Psoas muscle (tissue), 8 donors: ENCODE data around the gene PAPPA. TPM values are rescaled to one million over a fixed set of nuclear protein-coding genes. Genes with fewer than 3 reads are reported as not detected.

Experiments
- ATAC-seq, 4 donors: fragments of 200-7000 bp; cut with Tn5 transposase; one replicate each; pipeline ENCODE4 v1.9.1; 2020; ENCODE audit warnings: moderate library complexity in 3 of 4, mild to moderate bottlenecking in 2 of 4
- DNase-seq, 2 donors: peaks; one replicate each; pipeline ENCODE4 v3.0.0-alpha.2; 2020
- H3K27ac ChIP-seq: fragments of 200-600 bp; one replicate; pipeline ENCODE4 v1.8.0; 2022
- H3K27me3 ChIP-seq, 3 donors: fragments of 200-600 bp in 1 of 3; one replicate each; pipeline versions ENCODE4 v1.6.1 to v1.8.0; 2013 to 2022; ENCODE audit warnings: low read length in 2 of 3, mild to moderate bottlenecking in 2 of 3, moderate library complexity in 1 of 3; ENCODE audit not compliant: insufficient read depth in 3 of 3
- H3K36me3 ChIP-seq, 2 donors: fragments of 200-600 bp in 1 of 2; one replicate each; pipeline versions ENCODE4 v1.6.1 to v1.8.0; 2013 to 2022; ENCODE audit warnings: low read depth in 1 of 2, mild to moderate bottlenecking in 1 of 2, moderate library complexity in 1 of 2; ENCODE audit not compliant: insufficient read depth in 1 of 2
- H3K4me1 ChIP-seq: fragments of 200-600 bp; one replicate; pipeline ENCODE4 v1.8.0; 2022
- H3K4me3 ChIP-seq: fragments of 200-600 bp; one replicate; pipeline ENCODE4 v1.8.0; 2022; ENCODE audit warnings: mild to moderate bottlenecking
- H3K9me3 ChIP-seq: fragments of 200-600 bp; one replicate; pipeline ENCODE4 v1.8.0; 2022
- WGBS, 3 donors: extraction: QIAGEN DNeasy Blood & Tissue Kit; methylation state at CpG; one replicate each; pipeline versions ENCODE4 v1.1.6 to v1.1.7; 2013; 5-methylcytosine and 5-hydroxymethylcytosine counted together
- intact Hi-C, 2 donors: fragments of 100-400 bp; cut with DNase I; formaldehyde crosslinking; loops; one replicate each; pipeline versions ENCODE4 v1.11.0 to v1.14.2; 2022
- polyA plus RNA-seq, 3 donors: library from polyadenylated mRNA; stranded (reverse); fragments of 200-250 nt; gene quantifications; one replicate each; pipeline ENCODE4 v1.2.3, GENCODE V29; 2013
- total RNA-seq, 4 donors: library from RNA; stranded (reverse); fragmentation: NEBNext Ultra II Directional in 2 of 4; extraction: Animal tissue kit (Norgen Biotek cat#: 25700) in 2 of 4; gene quantifications; one replicate each; pipeline versions ENCODE4 v1.2.1 to v1.2.4, GENCODE V29; 2021 to 2023
- TF ChIP-seq, protein P1 (sequence below): fragments of 200-600 bp; IDR thresholded peaks from one replicate; pipeline ENCODE4 v1.8.0; 2022; ENCODE audit warnings: antibody characterized with exemption
- donor health status: healthy with polysubstance abuse.
- donor health status: DM: no; HTN: no; CAD: no; lungs with moderate emphysema.
- donor health status: Bipolar disorder and iron deficiency.
- donor health status: healthy.
- donor health status: DM: yes; HTN: yes; CAD: no.
- donor health status: DM: no; HTN: no; CAD: no.
- donor health status: DM: no; HTN: no; CAD: no.
- donor health status: DM: yes; HTN: yes; CAD: no.

The PAPPA gene
- total and polyA plus RNA-seq, 7 donors, result 0.07 to 0.88 (median 0.61) TPM

GRCh38 chr9:116414374-116414773 is 260.8 kb downstream of the PAPPA start:
- no peaks in the 10 kb centered on the region for H3K9me3 ChIP-seq
- no peaks in the 10 kb centered on the region for H3K27me3 ChIP-seq
- DNase-seq (no peak), ATAC-seq (no peak)
- no peak overlapping the region for H3K27ac ChIP-seq
- no peak overlapping the region for H3K4me3 ChIP-seq
- TF ChIP-seq, protein P1, sequence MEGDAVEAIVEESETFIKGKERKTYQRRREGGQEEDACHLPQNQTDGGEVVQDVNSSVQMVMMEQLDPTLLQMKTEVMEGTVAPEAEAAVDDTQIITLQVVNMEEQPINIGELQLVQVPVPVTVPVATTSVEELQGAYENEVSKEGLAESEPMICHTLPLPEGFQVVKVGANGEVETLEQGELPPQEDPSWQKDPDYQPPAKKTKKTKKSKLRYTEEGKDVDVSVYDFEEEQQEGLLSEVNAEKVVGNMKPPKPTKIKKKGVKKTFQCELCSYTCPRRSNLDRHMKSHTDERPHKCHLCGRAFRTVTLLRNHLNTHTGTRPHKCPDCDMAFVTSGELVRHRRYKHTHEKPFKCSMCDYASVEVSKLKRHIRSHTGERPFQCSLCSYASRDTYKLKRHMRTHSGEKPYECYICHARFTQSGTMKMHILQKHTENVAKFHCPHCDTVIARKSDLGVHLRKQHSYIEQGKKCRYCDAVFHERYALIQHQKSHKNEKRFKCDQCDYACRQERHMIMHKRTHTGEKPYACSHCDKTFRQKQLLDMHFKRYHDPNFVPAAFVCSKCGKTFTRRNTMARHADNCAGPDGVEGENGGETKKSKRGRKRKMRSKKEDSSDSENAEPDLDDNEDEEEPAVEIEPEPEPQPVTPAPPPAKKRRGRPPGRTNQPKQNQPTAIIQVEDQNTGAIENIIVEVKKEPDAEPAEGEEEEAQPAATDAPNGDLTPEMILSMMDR, result no peak
- WGBS, 3 donors, result 58 to 79% (median 64%) methylated on average over 2 of the region's 2 CpGs
- intact Hi-C loops, result no loop called here
- no peaks in the 10 kb centered on the region for H3K4me1 ChIP-seq
- H3K36me3 ChIP-seq, result no peaks in the 10 kb centered on the region

GRCh38 chr9:116416421-116416820 is 262.8 kb downstream of the PAPPA start:
- no peaks in the 10 kb centered on the region for H3K4me1 ChIP-seq
- TF ChIP-seq, protein P1, result no peak
- no peaks in the 10 kb centered on the region for H3K9me3 ChIP-seq
- no peak for ATAC-seq
- WGBS, 3 donors, result 96 to 97% (median 97%) methylated on average over 1 of the region's 1 CpG
- no peaks in the 10 kb centered on the region for H3K27me3 ChIP-seq
- intact Hi-C loops, result no loop called here
- H3K27ac ChIP-seq, result no peak overlapping the region
- no peak for DNase-seq
- H3K4me3 ChIP-seq, result no peak overlapping the region
- no peaks in the 10 kb centered on the region for H3K36me3 ChIP-seq

- TF ChIP-seq, protein P1, result no peak
Measured at GRCh38 chr9:116417464-116417863, 263.9 kb downstream of the PAPPA start.

GRCh38 chr9:116419181-116419580 is 265.6 kb downstream of the PAPPA start:
- Histone ChIP-seq H3K36me3 (no peaks in the 10 kb centered on the region), H3K4me1 (no peaks in the 10 kb centered on the region), H3K27me3 (no peaks in the 10 kb centered on the region), H3K9me3 (no peaks in the 10 kb centered on the region), H3K4me3 (no peak overlapping the region), H3K27ac (no peak overlapping the region)
- WGBS, 3 donors, result 55 to 76% (median 69%) methylated on average over 3 of the region's 3 CpGs
- DNase-seq, result no peak
- TF ChIP-seq, protein P1, result no peak
- intact Hi-C loops, result no loop called here
- no peak for ATAC-seq

More at GRCh38 chr9:116417464-116417863, 263.9 kb downstream of the PAPPA start:
- 86 to 89% (median 87%) methylated on average over 2 of the region's 2 CpGs for WGBS, 3 donors
- no peak for ATAC-seq
- no peak overlapping the region for H3K4me3 ChIP-seq
- H3K9me3 ChIP-seq, result no peaks in the 10 kb centered on the region
- no peaks in the 10 kb centered on the region for H3K27me3 ChIP-seq
- H3K36me3 ChIP-seq, result no peaks in the 10 kb centered on the region
- H3K27ac ChIP-seq, result no peak overlapping the region
- intact Hi-C loops, result no loop called here
- no peaks in the 10 kb centered on the region for H3K4me1 ChIP-seq
- no peak for DNase-seq

DNA sequence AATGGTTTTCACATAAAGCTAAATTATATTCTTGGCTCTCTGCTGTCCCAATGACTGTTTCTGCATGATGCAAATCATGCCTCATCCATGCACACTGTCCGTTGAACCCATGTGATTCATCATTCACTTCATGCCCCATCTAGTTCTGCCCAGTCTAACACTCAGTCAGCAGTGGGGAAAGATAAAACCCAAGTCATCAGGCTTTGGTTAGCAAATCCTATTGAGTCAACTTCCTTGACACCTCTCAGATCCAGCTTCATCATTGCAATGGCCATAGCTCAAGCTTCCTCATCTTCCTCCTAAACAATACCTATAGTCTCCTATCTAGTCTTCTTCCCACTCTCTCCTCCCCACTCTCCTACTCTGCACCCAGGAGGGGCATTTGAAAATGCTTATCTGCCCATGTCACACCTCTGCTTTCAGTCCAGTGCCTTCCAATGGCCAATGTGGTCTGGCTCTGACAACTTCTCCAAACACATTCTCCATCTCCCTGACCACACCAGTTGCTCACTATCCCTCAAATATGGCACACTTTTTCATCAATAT is 267.5 kb downstream of the PAPPA start:
- Histone ChIP-seq H3K9me3 (no peaks in the 10 kb centered on the region), H3K4me1 (no peaks in the 10 kb centered on the region), H3K36me3 (peaks cover 0 to 6% of the 10 kb centered on the region in 2 donors), H3K27ac (no peak overlapping the region), H3K27me3 (no peaks in the 10 kb centered on the region), H3K4me3 (no peak overlapping the region)
- intact Hi-C loops, result no loop called here
- no peak for DNase-seq
- TF ChIP-seq, protein P1, result no peak
- WGBS, 3 donors, result 83 to 86% (median 86%) methylated on average over 1 of the region's 1 CpG
- no peak for ATAC-seq
